HCT116 (cell line): Measurements from ENCODE around the gene CDC37L1. TPM values are rescaled to one million over a fixed set of nuclear protein-coding genes. Genes with fewer than 3 reads are reported as not detected.

Experiments
- ATAC-seq: fragments of 200-7000 bp; cut with Tn5 transposase; 2 replicates; pipeline ENCODE4 v1.9.1; 2020; ENCODE audit warnings: mild to moderate bottlenecking, moderate library complexity
- BruUV-seq: library from RNA; stranded (reverse); fragments of 400-500 nt; replicated peaks from 2 replicates; lab custom pipeline; 2021; lab: Mats Ljungman, UMichigan
- CTCF ChIA-PET: fragments of 300-600 bp; sonication (Branson Sonifier 250); formaldehyde crosslinking; loops from one replicate; lab custom pipeline; 2021; ENCODE audit warnings: antibody characterized with exemption; lab: Charles Lee
- POLR2A ChIA-PET: fragments of 300-600, 350-600 bp; sonication (Branson Sonifier 250); formaldehyde crosslinking; loops from one replicate; lab custom pipeline; 2021; ENCODE audit warnings: antibody characterized with exemption; lab: Charles Lee
- RAD21 ChIA-PET, 2 experiments: fragments of 300-600 bp; sonication (Branson Sonifier 250); formaldehyde crosslinking; loops; one replicate each; lab custom pipeline; 2023; ENCODE audit warnings: low total read pairs in 2 of 2; ENCODE audit not compliant: uncharacterized antibody in 2 of 2, unreplicated experiment in 2 of 2, low non-redundant PET in 1 of 2; lab: Charles Lee
- DNase-seq: peaks from one replicate; pipeline ENCODE4 v3.0.0-alpha.2; 2010; ENCODE audit warnings: low read depth, low spot score
- H2AFZ ChIP-seq: fragments of 200-600 bp; shearing (Covaris generic), sonication (generic); 2 replicates; pipeline ENCODE4 v1.6.1; 2017; ENCODE audit warnings: low read depth, mixed run types, mixed read lengths, antibody characterized with exemption, low read length; ENCODE audit not compliant: poor library complexity, severe bottlenecking
- H3K27ac ChIP-seq: 2 replicates; pipeline ENCODE4 v1.5.1; 2012; ENCODE audit warnings: low read depth, low read length
- H3K27me3 ChIP-seq: fragments of 200-600 bp; sonication (generic); 2 replicates; pipeline ENCODE4 v1.6.1; 2016; ENCODE audit warnings: mixed run types, low read length, mixed read lengths; ENCODE audit not compliant: insufficient read depth
- H3K36me3 ChIP-seq, 2 experiments: fragments of 200-500 bp in 1 of 2; fragments of 200-600 bp in 1 of 2; sonication (Bioruptor generic) in 1 of 2; sonication (generic) in 1 of 2; 2 replicates each; pipeline versions ENCODE4 v1.5.1 to v1.6.1; 2014 to 2016; ENCODE audit warnings: low read length in 2 of 2, inconsistent platforms in 1 of 2, mixed read lengths in 1 of 2, mixed run types in 1 of 2; ENCODE audit not compliant: insufficient read depth in 2 of 2, control insufficient read depth in 1 of 2
- H3K4me1 ChIP-seq, 2 experiments: fragments of 200-600 bp in 1 of 2; sonication (generic) in 1 of 2; 2 replicates each; pipeline versions ENCODE4 v1.5.1 to v1.6.1; 2012 to 2017; ENCODE audit warnings: low read length in 2 of 2, inconsistent platforms in 1 of 2, mild to moderate bottlenecking in 1 of 2, mixed read lengths in 1 of 2, mixed run types in 1 of 2, moderate library complexity in 1 of 2; ENCODE audit not compliant: insufficient read depth in 2 of 2, control insufficient read depth in 1 of 2
- H3K4me2 ChIP-seq: fragments of 200-600 bp; sonication (generic); 2 replicates; pipeline ENCODE4 v1.6.1; 2017; ENCODE audit warnings: mixed run types, low read length, mixed read lengths
- H3K4me3 ChIP-seq, 2 experiments: fragments of 200-600 bp in 1 of 2; sonication (generic) in 1 of 2; replicated peaks in 1 of 2; 2 replicates each; pipeline ENCODE4 v1.5.1; 2011 to 2016; ENCODE audit warnings: low read length in 2 of 2, control low read depth in 1 of 2, low read depth in 1 of 2, mild to moderate bottlenecking in 1 of 2, mixed read lengths in 1 of 2, mixed run types in 1 of 2
- H3K79me2 ChIP-seq: fragments of 200-600 bp; sonication (generic); 2 replicates; pipeline ENCODE4 v1.6.1; 2017; ENCODE audit warnings: mild to moderate bottlenecking, mixed run types, low read length, moderate library complexity, mixed read lengths; ENCODE audit not compliant: insufficient read depth
- H3K9ac ChIP-seq: fragments of 200-600 bp; sonication (generic); 2 replicates; pipeline ENCODE4 v1.6.1; 2016; ENCODE audit warnings: low read length, mixed read lengths
- H3K9me2 ChIP-seq: fragments of 200-600 bp; sonication (generic), shearing (Covaris generic); 2 replicates; pipeline ENCODE4 v1.6.1; 2017; ENCODE audit warnings: mixed run types, mild to moderate bottlenecking, moderate library complexity; ENCODE audit not compliant: insufficient read depth
- H3K9me3 ChIP-seq, 2 experiments: fragments of 200-500 bp in 1 of 2; fragments of 200-600 bp in 1 of 2; sonication (Bioruptor generic) in 1 of 2; sonication (generic) in 1 of 2; 2 replicates each; pipeline ENCODE4 v1.6.1; 2014 to 2017; ENCODE audit warnings: low read length in 2 of 2, mixed read lengths in 2 of 2, inconsistent platforms in 1 of 2, low read depth in 1 of 2, mild to moderate bottlenecking in 1 of 2, mixed run types in 1 of 2, moderate library complexity in 1 of 2; ENCODE audit not compliant: control insufficient read depth in 1 of 2, insufficient read depth in 1 of 2
- H4K20me1 ChIP-seq: fragments of 200-600 bp; sonication (generic), shearing (Covaris generic); 2 replicates; pipeline ENCODE4 v1.6.1; 2017; ENCODE audit warnings: mixed run types, mild to moderate bottlenecking, moderate library complexity; ENCODE audit not compliant: insufficient read depth
- CBX3 ChIP-seq: IDR thresholded peaks from 2 replicates; pipeline ENCODE4 v1.6.1; 2012; ENCODE audit warnings: low read depth
- CTCF ChIP-seq, 3 experiments: fragments of 200-600 bp in 1 of 3; sonication (generic) in 1 of 3; IDR thresholded peaks in 2 of 3; conservative IDR thresholded peaks in 1 of 3; 2 replicates each; pipeline ENCODE4 v1.5.1; 2012 to 2017; ENCODE audit warnings: low read depth in 2 of 3, low read length in 2 of 3, antibody characterized with exemption in 1 of 3, borderline replicate concordance in 1 of 3, control low read depth in 1 of 3, mild to moderate bottlenecking in 1 of 3, mixed read lengths in 1 of 3, mixed run types in 1 of 3, moderate library complexity in 1 of 3; ENCODE audit not compliant: insufficient read depth in 1 of 3
- EGR1 ChIP-seq: IDR thresholded peaks from 2 replicates; pipeline ENCODE4 v1.6.1; 2012; ENCODE audit warnings: low read depth
- intact Hi-C: fragments of 100-400 bp; cut with micrococcal nuclease; formaldehyde crosslinking; loops from 2 replicates; pipeline ENCODE4 v1.10.0; 2022
- total RNA-seq: library from RNA; stranded (reverse); gene quantifications from one replicate; pipeline ENCODE4 v1.2.1, GENCODE V29; 2021; ENCODE audit not compliant: unreplicated experiment
- TF ChIP-seq, protein P1 (sequence below): IDR thresholded peaks from 2 replicates; pipeline ENCODE4 v1.6.1; 2012; ENCODE audit warnings: low read depth

Gene CDC37L1
- total RNA-seq, 1 experiment from 2014 or later: 18.1 TPM

- TF ChIP-seq, protein P1, sequence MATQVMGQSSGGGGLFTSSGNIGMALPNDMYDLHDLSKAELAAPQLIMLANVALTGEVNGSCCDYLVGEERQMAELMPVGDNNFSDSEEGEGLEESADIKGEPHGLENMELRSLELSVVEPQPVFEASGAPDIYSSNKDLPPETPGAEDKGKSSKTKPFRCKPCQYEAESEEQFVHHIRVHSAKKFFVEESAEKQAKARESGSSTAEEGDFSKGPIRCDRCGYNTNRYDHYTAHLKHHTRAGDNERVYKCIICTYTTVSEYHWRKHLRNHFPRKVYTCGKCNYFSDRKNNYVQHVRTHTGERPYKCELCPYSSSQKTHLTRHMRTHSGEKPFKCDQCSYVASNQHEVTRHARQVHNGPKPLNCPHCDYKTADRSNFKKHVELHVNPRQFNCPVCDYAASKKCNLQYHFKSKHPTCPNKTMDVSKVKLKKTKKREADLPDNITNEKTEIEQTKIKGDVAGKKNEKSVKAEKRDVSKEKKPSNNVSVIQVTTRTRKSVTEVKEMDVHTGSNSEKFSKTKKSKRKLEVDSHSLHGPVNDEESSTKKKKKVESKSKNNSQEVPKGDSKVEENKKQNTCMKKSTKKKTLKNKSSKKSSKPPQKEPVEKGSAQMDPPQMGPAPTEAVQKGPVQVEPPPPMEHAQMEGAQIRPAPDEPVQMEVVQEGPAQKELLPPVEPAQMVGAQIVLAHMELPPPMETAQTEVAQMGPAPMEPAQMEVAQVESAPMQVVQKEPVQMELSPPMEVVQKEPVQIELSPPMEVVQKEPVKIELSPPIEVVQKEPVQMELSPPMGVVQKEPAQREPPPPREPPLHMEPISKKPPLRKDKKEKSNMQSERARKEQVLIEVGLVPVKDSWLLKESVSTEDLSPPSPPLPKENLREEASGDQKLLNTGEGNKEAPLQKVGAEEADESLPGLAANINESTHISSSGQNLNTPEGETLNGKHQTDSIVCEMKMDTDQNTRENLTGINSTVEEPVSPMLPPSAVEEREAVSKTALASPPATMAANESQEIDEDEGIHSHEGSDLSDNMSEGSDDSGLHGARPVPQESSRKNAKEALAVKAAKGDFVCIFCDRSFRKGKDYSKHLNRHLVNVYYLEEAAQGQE: no peak
- TF ChIP-seq EGR1: no peak
These were observed 53.5 kb downstream of the CDC37L1 start (continued) for GRCh38 chr9:4732890-4733289.

DNA sequence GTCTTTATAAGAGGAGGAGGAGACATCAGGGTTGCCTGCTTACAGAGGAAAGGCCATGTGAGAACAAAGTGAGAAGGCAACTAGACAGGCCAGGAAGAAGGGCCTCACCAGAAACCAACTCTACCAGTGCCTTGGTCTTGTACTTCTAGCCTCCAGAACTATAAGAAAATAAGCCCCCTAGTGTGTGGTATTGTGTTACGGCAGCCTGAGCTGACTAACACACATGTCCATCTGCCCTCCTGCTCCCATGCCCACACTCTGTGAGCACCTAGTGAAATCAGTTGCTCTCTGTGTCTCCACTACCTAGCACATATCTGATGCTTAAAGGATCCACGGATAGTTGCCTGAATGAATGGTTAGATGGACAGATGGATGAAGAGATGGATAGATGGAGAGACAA is 54.8 kb downstream of the CDC37L1 start:
- Histone ChIP-seq H3K9me2 (no peaks in the 10 kb centered on the region), H3K9me3 (no peaks in the 10 kb centered on the region), H3K4me2 (no peak overlapping the region), H3K4me3 (no peak overlapping the region), H3K36me3 (no peaks in the 10 kb centered on the region), H3K27ac (no peak overlapping the region), H2AFZ (no peak overlapping the region), H3K27me3 (no peaks in the 10 kb centered on the region), H4K20me1 (0 out of 2 replicates have a peak, but pooled peaks cover 5% of the 10 kb centered on the region), H3K9ac (no peak overlapping the region), H3K79me2 (peaks cover 91% of the 10 kb centered on the region), H3K4me1 (peaks cover 13 to 19% of the 10 kb centered on the region in 2 experiments)
- intact Hi-C loops: no loop called here
- POLR2A ChIA-PET: interaction anchor here (0.5 kb wide), 1 partner anchor 95 kb away, joined by 3 read pairs; no protein-coding TSS in a partner anchor
- CTCF ChIA-PET: no interaction called here
- RAD21 ChIA-PET: no interaction called here
- TF ChIP-seq CBX3 (no peak), CTCF (IDR thresholded peaks at IDR 0.05 in 2 of 3, conservative IDR thresholded peaks at IDR 0.05 in 1 of 3; ENCODE audit: borderline replicate concordance in 1 of 3, insufficient read depth in 1 of 3, low read depth in 2 of 3, low read length in 2 of 3) (peak in 1 of 3 experiments; percentile 27; a peak in 2 of 6 replicates)
- DNase-seq (no peak), ATAC-seq (peak; percentile 70)
- BruUV-seq: no TSS peak
